ENCODE measurements around the gene IL1RAP. TPM values are rescaled to one million over a fixed set of nuclear protein-coding genes. Genes with fewer than 3 reads are reported as not detected.

IL1RAP gene
- total RNA-seq, 2 experiments from 2014 or later, result 13.7 to 14.7 TPM

- Mint-ChIP-seq H3K4me3 (no peak overlapping the region), H3K36me3 (ENCODE audit: low read depth) (peaks cover 18% of the 10 kb centered on the region), H3K4me1 (ENCODE audit: low read depth) (no peaks in the 10 kb centered on the region), H3K9me3 (no peaks in the 10 kb centered on the region), H3K27ac (no peak overlapping the region), H3K27me3 (no peaks in the 10 kb centered on the region)
- no peak overlapping the region for H3K27ac ChIP-seq (ENCODE audit: low read depth in 1 of 2, low read length in 2 of 2)
- H3K9me3 ChIP-seq (ENCODE audit: control insufficient read depth in 1 of 2, insufficient read depth in 1 of 2, low read length in 2 of 2), result no peaks in the 10 kb centered on the region
- TF ChIP-seq CTCF (IDR thresholded peaks at IDR 0.05), result no peak
- intact Hi-C loops (cut with DNase I, micrococcal nuclease), result no loop called here
- CTCF ChIA-PET, result no interaction called here
- DNase-seq (no peak), ATAC-seq (ENCODE audit: poor library complexity) (no peak)
- H3K4me1 ChIP-seq (ENCODE audit: insufficient read depth, low read length), result no peaks in the 10 kb centered on the region
- no peaks in the 10 kb centered on the region for H3K27me3 ChIP-seq (ENCODE audit: control insufficient read depth in 1 of 2, insufficient read depth in 2 of 2, low read length in 2 of 2)
- H3K36me3 ChIP-seq (ENCODE audit: insufficient read depth, low read length), result no peaks in the 10 kb centered on the region
- H3K4me3 ChIP-seq (ENCODE audit: low read length), result no peak overlapping the region
- POLR2A ChIA-PET, result no interaction called here
These were observed 66.5 kb downstream of the IL1RAP start for GRCh38 chr3:190580417-190580816.

- Mint-ChIP-seq H3K4me3 (no peak overlapping the region), H3K27me3 (no peaks in the 10 kb centered on the region), H3K27ac (no peak overlapping the region), H3K9me3 (no peaks in the 10 kb centered on the region), H3K36me3 (ENCODE audit: low read depth) (peaks cover 11% of the 10 kb centered on the region), H3K4me1 (ENCODE audit: low read depth) (peaks cover 5% of the 10 kb centered on the region)
- Histone ChIP-seq H3K27me3 (ENCODE audit: control insufficient read depth in 1 of 2, insufficient read depth in 2 of 2, low read length in 2 of 2) (no peaks in the 10 kb centered on the region), H3K4me1 (ENCODE audit: insufficient read depth, low read length) (peaks cover 3% of the 10 kb centered on the region), H3K4me3 (ENCODE audit: low read length) (no peak overlapping the region), H3K9me3 (ENCODE audit: control insufficient read depth in 1 of 2, insufficient read depth in 1 of 2, low read length in 2 of 2) (no peaks in the 10 kb centered on the region), H3K27ac (ENCODE audit: low read depth in 1 of 2, low read length in 2 of 2) (no peak overlapping the region), H3K36me3 (ENCODE audit: insufficient read depth, low read length) (no peaks in the 10 kb centered on the region)
- POLR2A ChIA-PET, result no interaction called here
- CTCF ChIA-PET, result no interaction called here
- ATAC-seq (ENCODE audit: poor library complexity), result no peak
- intact Hi-C loops (cut with DNase I, micrococcal nuclease), result no loop called here
- no peak for TF ChIP-seq CTCF (IDR thresholded peaks at IDR 0.05)
- no peak for DNase-seq
These were observed 67.2 kb downstream of the IL1RAP start for GRCh38 chr3:190581041-190581541.

GRCh38 chr3:190582667-190583066, 68.8 kb downstream of the IL1RAP start:
- Histone ChIP-seq H3K36me3 (ENCODE audit: insufficient read depth, low read length) (no peaks in the 10 kb centered on the region), H3K4me3 (ENCODE audit: low read length) (no peak overlapping the region), H3K9me3 (ENCODE audit: control insufficient read depth in 1 of 2, insufficient read depth in 1 of 2, low read length in 2 of 2) (no peaks in the 10 kb centered on the region), H3K27me3 (ENCODE audit: control insufficient read depth in 1 of 2, insufficient read depth in 2 of 2, low read length in 2 of 2) (no peaks in the 10 kb centered on the region), H3K27ac (ENCODE audit: low read depth in 1 of 2, low read length in 2 of 2) (no peak overlapping the region), H3K4me1 (ENCODE audit: insufficient read depth, low read length) (peaks cover 10% of the 10 kb centered on the region)
- H3K4me3 Mint-ChIP-seq, result no peak overlapping the region
- no peak for TF ChIP-seq CTCF (IDR thresholded peaks at IDR 0.05)
- no peaks in the 10 kb centered on the region for H3K9me3 Mint-ChIP-seq
- no peaks in the 10 kb centered on the region for H3K27me3 Mint-ChIP-seq
- intact Hi-C loops (cut with DNase I, micrococcal nuclease), result no loop called here
- no peak overlapping the region for H3K27ac Mint-ChIP-seq
- ATAC-seq (ENCODE audit: poor library complexity) (no peak), DNase-seq (no peak)
- POLR2A ChIA-PET, result no interaction called here
- peaks cover 21% of the 10 kb centered on the region for H3K4me1 Mint-ChIP-seq (ENCODE audit: low read depth)
- H3K36me3 Mint-ChIP-seq (ENCODE audit: low read depth), result peaks cover 6% of the 10 kb centered on the region
- CTCF ChIA-PET, result no interaction called here

Data from CD4-positive, alpha-beta T cell (primary cell).